ENCODE results near the gene PACRG. TPM values are rescaled to one million over a fixed set of nuclear protein-coding genes. Genes with fewer than 3 reads are reported as not detected.

The PACRG gene
- total RNA-seq, 4 donors from 2014 or later: 1.5 to 10.4 (median 2.1) TPM

DNA sequence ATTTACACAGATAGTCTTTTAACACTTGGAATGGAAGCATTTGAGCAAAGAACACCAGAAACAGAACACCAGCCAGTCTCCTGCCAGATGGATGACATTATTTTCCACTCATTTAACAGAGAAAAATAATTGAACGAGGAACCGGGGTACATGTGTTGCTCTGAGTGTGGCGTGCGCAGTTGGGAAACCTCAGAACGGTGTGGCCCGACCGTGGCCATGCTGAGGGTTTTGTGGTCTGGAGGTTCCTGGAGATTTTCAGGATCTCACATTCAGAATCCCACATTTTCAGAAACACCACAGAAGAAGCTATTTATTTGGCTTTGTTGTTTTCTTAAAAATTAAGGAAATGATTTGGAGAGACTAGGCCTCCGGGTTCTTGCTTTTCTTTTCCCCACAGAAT lies 559.9 kb downstream of the PACRG start:
- H3K9me3 ChIP-seq: no peaks in the 10 kb centered on the region
- no peaks in the 10 kb centered on the region for H3K27me3 ChIP-seq
- no peak for DNase-seq (ENCODE audit: low spot score in 2 of 2)
- no peak overlapping the region for H3K4me3 ChIP-seq
- WGBS, 2 donors: 79 to 82% methylated on average over 8 of the region's 8 CpGs
- H3K4me1 ChIP-seq: peaks cover 0 to 7% (median 0%) of the 10 kb centered on the region in 4 donors
- no peak for TF ChIP-seq POLR2A (IDR thresholded peaks at IDR 0.05)
- TF ChIP-seq EP300 (IDR thresholded peaks at IDR 0.05): no peak
- no peaks in the 10 kb centered on the region for H3K36me3 ChIP-seq
- H3K27ac ChIP-seq: no peak overlapping the region

DNA sequence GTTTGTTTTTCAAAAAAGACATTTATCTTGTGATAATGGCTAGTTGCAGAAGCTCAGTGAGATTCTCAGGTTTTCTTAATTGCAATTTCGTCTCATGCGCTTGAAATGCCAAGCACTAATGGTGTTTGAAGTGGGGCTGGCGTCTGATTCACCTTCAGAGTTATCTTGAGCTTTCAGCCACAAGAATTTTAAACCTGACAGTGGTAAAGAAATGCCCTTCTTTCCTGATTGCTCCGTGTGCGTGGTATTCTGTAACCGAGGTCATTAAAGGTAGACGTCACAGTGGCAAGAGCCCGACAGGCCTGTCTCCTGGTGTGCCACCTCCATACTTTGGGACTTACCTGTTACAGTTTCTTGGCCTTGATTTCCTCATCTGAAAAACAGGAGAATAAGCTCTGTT lies 560.3 kb downstream of the PACRG start:
- peaks cover 0 to 7% (median 0%) of the 10 kb centered on the region in 4 donors for H3K4me1 ChIP-seq
- WGBS, 2 donors: 94% methylated on average over 8 of the region's 8 CpGs

DNA sequence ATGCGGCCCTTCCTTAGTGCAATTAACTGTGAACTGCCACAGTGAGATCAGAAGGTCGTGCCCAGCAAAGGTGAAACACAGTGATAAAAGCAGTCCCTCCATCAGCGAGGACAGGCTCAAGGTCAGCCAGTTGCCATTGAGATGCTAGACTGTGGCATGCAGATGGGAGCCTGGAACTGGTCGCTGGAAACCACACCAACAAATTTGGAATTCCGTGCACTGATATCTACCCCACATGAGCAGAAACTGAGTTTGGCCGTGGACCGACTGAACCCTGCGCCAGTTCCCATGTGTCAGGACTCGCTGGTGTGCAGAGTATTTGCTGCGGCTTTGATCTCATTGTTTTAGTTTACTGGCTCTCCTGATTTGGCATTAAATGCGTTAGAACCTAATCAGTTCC lies 561.1 kb downstream of the PACRG start:
- WGBS, 2 donors: 94% methylated on average over 10 to 11 of the region's 11 CpGs
- TF ChIP-seq EP300 (IDR thresholded peaks at IDR 0.05): no peak
- no peak for TF ChIP-seq POLR2A (IDR thresholded peaks at IDR 0.05)
- TF ChIP-seq, protein P1, sequence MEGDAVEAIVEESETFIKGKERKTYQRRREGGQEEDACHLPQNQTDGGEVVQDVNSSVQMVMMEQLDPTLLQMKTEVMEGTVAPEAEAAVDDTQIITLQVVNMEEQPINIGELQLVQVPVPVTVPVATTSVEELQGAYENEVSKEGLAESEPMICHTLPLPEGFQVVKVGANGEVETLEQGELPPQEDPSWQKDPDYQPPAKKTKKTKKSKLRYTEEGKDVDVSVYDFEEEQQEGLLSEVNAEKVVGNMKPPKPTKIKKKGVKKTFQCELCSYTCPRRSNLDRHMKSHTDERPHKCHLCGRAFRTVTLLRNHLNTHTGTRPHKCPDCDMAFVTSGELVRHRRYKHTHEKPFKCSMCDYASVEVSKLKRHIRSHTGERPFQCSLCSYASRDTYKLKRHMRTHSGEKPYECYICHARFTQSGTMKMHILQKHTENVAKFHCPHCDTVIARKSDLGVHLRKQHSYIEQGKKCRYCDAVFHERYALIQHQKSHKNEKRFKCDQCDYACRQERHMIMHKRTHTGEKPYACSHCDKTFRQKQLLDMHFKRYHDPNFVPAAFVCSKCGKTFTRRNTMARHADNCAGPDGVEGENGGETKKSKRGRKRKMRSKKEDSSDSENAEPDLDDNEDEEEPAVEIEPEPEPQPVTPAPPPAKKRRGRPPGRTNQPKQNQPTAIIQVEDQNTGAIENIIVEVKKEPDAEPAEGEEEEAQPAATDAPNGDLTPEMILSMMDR (IDR thresholded peaks at IDR 0.05): no peak
- H3K27me3 ChIP-seq: no peaks in the 10 kb centered on the region
- H3K9me3 ChIP-seq: no peaks in the 10 kb centered on the region
- no peak overlapping the region for H3K27ac ChIP-seq
- no peak overlapping the region for H3K4me3 ChIP-seq
- DNase-seq (ENCODE audit: low spot score in 2 of 2): no peak
- H3K36me3 ChIP-seq: no peaks in the 10 kb centered on the region
- peaks cover 0 to 7% (median 0%) of the 10 kb centered on the region in 4 donors for H3K4me1 ChIP-seq

More for the DNA sequence above, 560.3 kb downstream of the PACRG start:
- Histone ChIP-seq H3K9me3 (no peaks in the 10 kb centered on the region), H3K36me3 (no peaks in the 10 kb centered on the region), H3K27me3 (no peaks in the 10 kb centered on the region), H3K4me3 (no peak overlapping the region), H3K27ac (no peak overlapping the region)
- TF ChIP-seq EP300 (IDR thresholded peaks at IDR 0.05): no peak
- no peak for TF ChIP-seq POLR2A (IDR thresholded peaks at IDR 0.05)
- TF ChIP-seq, protein P1 (IDR thresholded peaks at IDR 0.05): no peak
- no peak for DNase-seq (ENCODE audit: low spot score in 2 of 2)

DNA sequence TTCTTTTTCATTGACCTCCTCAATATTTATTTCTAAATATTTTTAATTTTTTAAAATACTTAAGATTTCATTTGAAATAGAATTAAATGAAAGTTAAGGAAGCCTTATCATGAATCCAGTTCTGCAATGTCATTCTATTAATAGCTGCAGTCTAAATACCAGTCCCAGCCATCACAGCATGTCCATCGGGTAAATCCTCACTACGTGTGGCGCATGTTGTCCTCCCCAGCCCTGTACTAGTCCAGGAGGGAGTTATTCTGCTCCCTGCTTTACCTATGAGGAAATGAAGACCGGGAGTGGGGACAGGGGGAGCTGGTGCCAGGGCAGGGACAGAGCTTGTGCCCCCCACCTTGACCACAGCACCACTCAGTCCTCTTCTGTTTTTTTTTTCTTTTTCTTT lies 561.7 kb downstream of the PACRG start:
- Histone ChIP-seq H3K27ac (no peak overlapping the region), H3K4me3 (no peak overlapping the region), H3K27me3 (no peaks in the 10 kb centered on the region), H3K9me3 (no peaks in the 10 kb centered on the region), H3K4me1 (peaks cover 0 to 7% (median 0%) of the 10 kb centered on the region in 4 donors), H3K36me3 (no peaks in the 10 kb centered on the region)
- 91 to 95% methylated on average over 4 of the region's 4 CpGs for WGBS, 2 donors
- no peak for TF ChIP-seq POLR2A (IDR thresholded peaks at IDR 0.05)
- TF ChIP-seq, protein P1 (IDR thresholded peaks at IDR 0.05): no peak
- TF ChIP-seq EP300 (IDR thresholded peaks at IDR 0.05): no peak
- no peak for DNase-seq (ENCODE audit: low spot score in 2 of 2)

DNA sequence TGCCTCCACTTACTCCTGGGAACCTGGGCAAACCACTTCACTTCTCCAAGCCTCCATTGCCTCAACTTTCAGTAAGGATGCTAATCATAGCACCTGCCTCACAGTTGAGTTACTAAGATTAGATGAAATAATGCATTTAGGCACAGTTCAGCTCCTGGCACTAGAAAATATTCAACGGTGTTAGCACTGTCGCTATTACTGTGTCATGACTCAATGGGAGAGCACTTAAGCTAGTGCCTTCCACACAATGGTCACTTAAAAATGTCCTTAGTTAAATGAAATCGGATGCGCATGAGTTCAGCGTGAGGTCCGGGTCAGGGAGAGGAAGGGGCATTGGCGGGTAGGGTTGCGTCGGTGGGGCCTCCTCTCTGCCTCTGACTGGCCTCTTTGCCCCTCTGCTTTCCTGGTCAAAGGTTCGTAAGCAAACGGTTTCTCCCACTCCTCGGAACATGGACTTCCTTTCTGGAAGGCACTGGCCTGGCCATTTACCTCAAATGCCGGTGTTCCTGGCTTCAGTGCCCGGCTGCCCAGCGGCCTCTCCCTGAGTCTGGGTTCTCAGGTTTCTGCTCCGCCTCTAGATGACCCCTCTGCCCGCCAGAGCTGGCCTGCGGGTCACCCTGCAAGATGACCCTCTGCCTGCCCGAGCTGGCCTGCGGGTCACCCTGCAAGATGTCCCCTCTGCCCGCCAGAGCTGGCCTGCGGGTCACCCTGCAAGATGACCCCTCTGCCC lies 562.9 kb downstream of the PACRG start:
- Histone ChIP-seq H3K27me3 (no peaks in the 10 kb centered on the region), H3K4me3 (no peak overlapping the region), H3K27ac (no peak overlapping the region), H3K36me3 (no peaks in the 10 kb centered on the region), H3K4me1 (no peaks in the 10 kb centered on the region), H3K9me3 (no peaks in the 10 kb centered on the region)
- TF ChIP-seq POLR2A (IDR thresholded peaks at IDR 0.05) (no peak), EP300 (IDR thresholded peaks at IDR 0.05) (no peak)
- TF ChIP-seq, protein P1 (IDR thresholded peaks at IDR 0.05): no peak
- 88 to 91% methylated on average over 22 of the region's 22 CpGs for WGBS, 2 donors
- DNase-seq (ENCODE audit: low spot score in 2 of 2): no peak
